GM23248 (cell line): Measurements from ENCODE around the gene ADAMTSL3. TPM values are rescaled to one million over a fixed set of nuclear protein-coding genes. Genes with fewer than 3 reads are reported as not detected.

ENCODE experiments used
- DNase-seq: peaks from one replicate; pipeline ENCODE4 v3.0.0-alpha.2; 2015
- H2AFZ ChIP-seq: fragments of 200-600 bp; sonication (generic); 2 replicates; pipeline ENCODE4 v1.6.1; 2016; ENCODE audit warnings: antibody characterized with exemption
- H3F3A ChIP-seq: fragments of 200-600 bp; sonication (generic); 2 replicates; pipeline ENCODE4 v1.6.1; 2016; ENCODE audit warnings: mild to moderate bottlenecking, antibody characterized with exemption, mixed run types; ENCODE audit not compliant: insufficient read depth
- H3K27ac ChIP-seq: fragments of 200-600 bp; sonication (generic); 2 replicates; pipeline ENCODE4 v1.5.1; 2016; ENCODE audit warnings: mild to moderate bottlenecking
- H3K27me3 ChIP-seq: fragments of 200-600 bp; sonication (generic); replicated peaks from 2 replicates; pipeline ENCODE4 v1.6.1; 2016; ENCODE audit warnings: mild to moderate bottlenecking; ENCODE audit not compliant: insufficient read depth
- H3K36me3 ChIP-seq: fragments of 200-600 bp; sonication (generic); 2 replicates; pipeline ENCODE4 v1.6.1; 2016; ENCODE audit warnings: low read depth, mild to moderate bottlenecking
- H3K4me1 ChIP-seq: fragments of 200-600 bp; sonication (generic); 2 replicates; pipeline ENCODE4 v1.6.1; 2016; ENCODE audit warnings: mild to moderate bottlenecking; ENCODE audit not compliant: insufficient read depth
- H3K4me2 ChIP-seq: fragments of 200-600 bp; sonication (generic); one replicate; pipeline ENCODE4 v1.6.1; 2016; ENCODE audit warnings: mild to moderate bottlenecking; ENCODE audit not compliant: unreplicated experiment
- H3K4me3 ChIP-seq: fragments of 200-600 bp; sonication (generic); 2 replicates; pipeline ENCODE4 v1.5.1; 2016; ENCODE audit warnings: mild to moderate bottlenecking
- H3K79me2 ChIP-seq: fragments of 200-600 bp; sonication (generic); 2 replicates; pipeline ENCODE4 v1.6.1; 2016; ENCODE audit warnings: mild to moderate bottlenecking; ENCODE audit not compliant: insufficient read depth
- H3K9ac ChIP-seq: fragments of 200-600 bp; sonication (generic); 2 replicates; pipeline ENCODE4 v1.6.1; 2016; ENCODE audit warnings: mild to moderate bottlenecking
- H3K9me2 ChIP-seq: fragments of 200-600 bp; sonication (generic); 2 replicates; pipeline ENCODE4 v1.6.1; 2016; ENCODE audit warnings: mixed run types, mild to moderate bottlenecking, moderate library complexity; ENCODE audit not compliant: insufficient read depth
- H3K9me3 ChIP-seq: fragments of 200-600 bp; sonication (generic); one replicate; pipeline ENCODE4 v1.6.1; 2017; ENCODE audit warnings: low read depth
- H4K20me1 ChIP-seq: fragments of 200-600 bp; sonication (generic); 2 replicates; pipeline ENCODE4 v1.6.0; 2016; ENCODE audit not compliant: insufficient read depth
- EZH2 ChIP-seq: fragments of 200-600 bp; sonication (generic); IDR thresholded peaks from 2 replicates; pipeline ENCODE4 v1.6.1; 2018; ENCODE audit warnings: antibody characterized with exemption, mild to moderate bottlenecking; ENCODE audit not compliant: insufficient read depth, poor library complexity, severe bottlenecking
- EZH2phosphoT487 ChIP-seq: fragments of 200-600 bp; sonication (generic); IDR thresholded peaks from 2 replicates; pipeline ENCODE4 v1.6.1; 2018; ENCODE audit warnings: antibody characterized with exemption, moderate library complexity, mild to moderate bottlenecking, low read depth; ENCODE audit not compliant: insufficient read depth
- WGBS, 2 experiments: methylation state at CpG; one replicate each; pipeline ENCODE4 v1.1.6; 2015 to 2017; ENCODE audit warnings: low lambda C conversion rate in 2 of 2, low coverage in 1 of 2; ENCODE audit errors: missing lambda C conversion rate in 2 of 2; 5-methylcytosine and 5-hydroxymethylcytosine counted together
- in situ Hi-C: fragments of 300-500 bp; cut with MboI; formaldehyde crosslinking; loops from 2 replicates; pipeline ENCODE4 v1.15.0; 2020
- polyA plus RNA-seq: library from polyadenylated mRNA; unstranded; fragments of >200 nt; fragmentation: Nextera tagmentation; extraction: Ambion mirVana; gene quantifications from 2 replicates; pipeline ENCODE4 v1.2.1, GENCODE V29; 2016
- total RNA-seq: library from RNA; depleted of rRNA; stranded (reverse); fragments of >200 nt; shearing (Covaris generic); gene quantifications from 2 replicates; pipeline ENCODE4 v1.2.3, GENCODE V29; 2014

The ADAMTSL3 gene
- total and polyA plus RNA-seq, 2 experiments from 2014 or later: not detected

- Histone ChIP-seq H3K9me2 (no peaks in the 10 kb centered on the region), H3K4me3 (no peak overlapping the region), H3K36me3 (no peaks in the 10 kb centered on the region), H3K9ac (no peak overlapping the region), H3K27me3 (no peaks in the 10 kb centered on the region), H2AFZ (no peak overlapping the region), H3K79me2 (no peaks in the 10 kb centered on the region), H3F3A (no peaks in the 10 kb centered on the region), H3K27ac (no peak overlapping the region), H3K9me3 (no peaks in the 10 kb centered on the region), H3K4me2 (no peak overlapping the region), H4K20me1 (no peaks in the 10 kb centered on the region), H3K4me1 (no peaks in the 10 kb centered on the region)
- in situ Hi-C loops: no loop called here
- whole genome bisulfite sequencing, 2 experiments: 85 to 86% methylated on average over 9 of the region's 9 CpGs
- TF ChIP-seq EZH2phosphoT487 (no peak), EZH2 (no peak)
- DNase-seq: no peak
Measured at GRCh38 chr15:83694015-83694414, 40.1 kb downstream of the ADAMTSL3 start.

GRCh38 chr15:83694536-83694935 lies 40.6 kb downstream of the ADAMTSL3 start:
- TF ChIP-seq EZH2phosphoT487: no peak
- no peak for TF ChIP-seq EZH2
- no peaks in the 10 kb centered on the region for H3K4me1 ChIP-seq
- H3K27me3 ChIP-seq: no peaks in the 10 kb centered on the region
- no peak overlapping the region for H3K9ac ChIP-seq
- H3K4me2 ChIP-seq: no peak overlapping the region
- H3F3A ChIP-seq: no peaks in the 10 kb centered on the region
- H3K4me3 ChIP-seq: no peak overlapping the region
- DNase-seq: no peak
- H3K9me2 ChIP-seq: no peaks in the 10 kb centered on the region
- in situ Hi-C loops: no loop called here
- no peaks in the 10 kb centered on the region for H4K20me1 ChIP-seq
- H3K9me3 ChIP-seq: no peaks in the 10 kb centered on the region
- H3K27ac ChIP-seq: no peak overlapping the region
- WGBS, 2 experiments: 79 to 83% methylated on average over 5 of the region's 5 CpGs
- no peaks in the 10 kb centered on the region for H3K36me3 ChIP-seq
- H3K79me2 ChIP-seq: no peaks in the 10 kb centered on the region
- no peak overlapping the region for H2AFZ ChIP-seq

GRCh38 chr15:83695246-83695645 lies 41.3 kb downstream of the ADAMTSL3 start:
- Histone ChIP-seq H3K4me1 (no peaks in the 10 kb centered on the region), H3K4me3 (no peak overlapping the region), H3K4me2 (no peak overlapping the region), H3K9me2 (no peaks in the 10 kb centered on the region), H3K27me3 (no peaks in the 10 kb centered on the region), H3K36me3 (no peaks in the 10 kb centered on the region), H3F3A (no peaks in the 10 kb centered on the region), H2AFZ (no peak overlapping the region), H3K9me3 (no peaks in the 10 kb centered on the region), H3K79me2 (no peaks in the 10 kb centered on the region), H3K27ac (no peak overlapping the region), H3K9ac (no peak overlapping the region), H4K20me1 (no peaks in the 10 kb centered on the region)
- TF ChIP-seq EZH2phosphoT487 (no peak), EZH2 (no peak)
- 22 to 38% methylated on average over 3 of the region's 3 CpGs for WGBS, 2 experiments
- in situ Hi-C loops: no loop called here
- DNase-seq: no peak

- in situ Hi-C loops: no loop called here
- Histone ChIP-seq H3K9ac (no peak overlapping the region), H3K9me2 (no peaks in the 10 kb centered on the region), H4K20me1 (no peaks in the 10 kb centered on the region), H3K9me3 (no peaks in the 10 kb centered on the region), H3F3A (no peaks in the 10 kb centered on the region), H2AFZ (no peak overlapping the region), H3K4me3 (no peak overlapping the region), H3K27ac (no peak overlapping the region), H3K4me2 (no peak overlapping the region), H3K36me3 (no peaks in the 10 kb centered on the region), H3K4me1 (no peaks in the 10 kb centered on the region), H3K27me3 (no peaks in the 10 kb centered on the region), H3K79me2 (no peaks in the 10 kb centered on the region)
- WGBS, 2 experiments: 67 to 78% methylated on average over 7 of the region's 7 CpGs
- no peak for DNase-seq
- no peak for TF ChIP-seq EZH2
- TF ChIP-seq EZH2phosphoT487: no peak
Measured at GRCh38 chr15:83695901-83696425, 42.0 kb downstream of the ADAMTSL3 start.

- DNase-seq: no peak
- Histone ChIP-seq H4K20me1 (no peaks in the 10 kb centered on the region), H3K36me3 (no peaks in the 10 kb centered on the region), H3K4me3 (no peak overlapping the region), H3K27ac (no peak overlapping the region), H3K9ac (no peak overlapping the region), H3K9me3 (no peaks in the 10 kb centered on the region), H3K27me3 (no peaks in the 10 kb centered on the region), H3K4me1 (no peaks in the 10 kb centered on the region), H3K4me2 (no peak overlapping the region), H3K9me2 (no peaks in the 10 kb centered on the region), H2AFZ (no peak overlapping the region), H3F3A (no peaks in the 10 kb centered on the region), H3K79me2 (no peaks in the 10 kb centered on the region)
- TF ChIP-seq EZH2 (no peak), EZH2phosphoT487 (no peak)
- in situ Hi-C loops: no loop called here
Measured at GRCh38 chr15:83697716-83698115, 43.8 kb downstream of the ADAMTSL3 start.
